ENCODE data around the gene NRDE2.

DNA sequence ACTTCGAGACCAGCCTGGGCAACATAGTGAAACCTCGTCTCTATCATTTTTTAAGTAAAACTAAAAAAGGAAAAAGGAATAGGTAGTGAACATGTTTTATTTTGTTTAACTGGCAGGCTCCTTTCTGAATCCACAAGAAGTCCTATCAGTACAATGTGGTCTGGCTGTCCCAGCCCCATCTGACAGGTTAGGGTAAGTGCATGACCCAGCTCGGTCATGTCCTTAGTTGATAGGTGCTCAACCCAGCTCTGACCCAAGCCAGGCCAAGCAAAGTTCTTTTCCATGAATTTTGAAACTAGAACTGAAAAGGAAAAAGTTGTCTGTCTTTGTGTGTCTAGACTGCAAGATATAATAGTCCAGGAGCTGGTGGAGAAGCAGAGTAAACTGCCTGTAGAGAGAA lies 4.7 kb upstream of the NRDE2 start:
- TF ChIP-seq, protein P1, sequence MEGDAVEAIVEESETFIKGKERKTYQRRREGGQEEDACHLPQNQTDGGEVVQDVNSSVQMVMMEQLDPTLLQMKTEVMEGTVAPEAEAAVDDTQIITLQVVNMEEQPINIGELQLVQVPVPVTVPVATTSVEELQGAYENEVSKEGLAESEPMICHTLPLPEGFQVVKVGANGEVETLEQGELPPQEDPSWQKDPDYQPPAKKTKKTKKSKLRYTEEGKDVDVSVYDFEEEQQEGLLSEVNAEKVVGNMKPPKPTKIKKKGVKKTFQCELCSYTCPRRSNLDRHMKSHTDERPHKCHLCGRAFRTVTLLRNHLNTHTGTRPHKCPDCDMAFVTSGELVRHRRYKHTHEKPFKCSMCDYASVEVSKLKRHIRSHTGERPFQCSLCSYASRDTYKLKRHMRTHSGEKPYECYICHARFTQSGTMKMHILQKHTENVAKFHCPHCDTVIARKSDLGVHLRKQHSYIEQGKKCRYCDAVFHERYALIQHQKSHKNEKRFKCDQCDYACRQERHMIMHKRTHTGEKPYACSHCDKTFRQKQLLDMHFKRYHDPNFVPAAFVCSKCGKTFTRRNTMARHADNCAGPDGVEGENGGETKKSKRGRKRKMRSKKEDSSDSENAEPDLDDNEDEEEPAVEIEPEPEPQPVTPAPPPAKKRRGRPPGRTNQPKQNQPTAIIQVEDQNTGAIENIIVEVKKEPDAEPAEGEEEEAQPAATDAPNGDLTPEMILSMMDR (IDR thresholded peaks at IDR 0.05) = no peak
- no peak for TF ChIP-seq ATF3 (CRISPR knock-in tag; conservative IDR thresholded peaks at IDR 0.05)
- TF ChIP-seq, protein P2, sequence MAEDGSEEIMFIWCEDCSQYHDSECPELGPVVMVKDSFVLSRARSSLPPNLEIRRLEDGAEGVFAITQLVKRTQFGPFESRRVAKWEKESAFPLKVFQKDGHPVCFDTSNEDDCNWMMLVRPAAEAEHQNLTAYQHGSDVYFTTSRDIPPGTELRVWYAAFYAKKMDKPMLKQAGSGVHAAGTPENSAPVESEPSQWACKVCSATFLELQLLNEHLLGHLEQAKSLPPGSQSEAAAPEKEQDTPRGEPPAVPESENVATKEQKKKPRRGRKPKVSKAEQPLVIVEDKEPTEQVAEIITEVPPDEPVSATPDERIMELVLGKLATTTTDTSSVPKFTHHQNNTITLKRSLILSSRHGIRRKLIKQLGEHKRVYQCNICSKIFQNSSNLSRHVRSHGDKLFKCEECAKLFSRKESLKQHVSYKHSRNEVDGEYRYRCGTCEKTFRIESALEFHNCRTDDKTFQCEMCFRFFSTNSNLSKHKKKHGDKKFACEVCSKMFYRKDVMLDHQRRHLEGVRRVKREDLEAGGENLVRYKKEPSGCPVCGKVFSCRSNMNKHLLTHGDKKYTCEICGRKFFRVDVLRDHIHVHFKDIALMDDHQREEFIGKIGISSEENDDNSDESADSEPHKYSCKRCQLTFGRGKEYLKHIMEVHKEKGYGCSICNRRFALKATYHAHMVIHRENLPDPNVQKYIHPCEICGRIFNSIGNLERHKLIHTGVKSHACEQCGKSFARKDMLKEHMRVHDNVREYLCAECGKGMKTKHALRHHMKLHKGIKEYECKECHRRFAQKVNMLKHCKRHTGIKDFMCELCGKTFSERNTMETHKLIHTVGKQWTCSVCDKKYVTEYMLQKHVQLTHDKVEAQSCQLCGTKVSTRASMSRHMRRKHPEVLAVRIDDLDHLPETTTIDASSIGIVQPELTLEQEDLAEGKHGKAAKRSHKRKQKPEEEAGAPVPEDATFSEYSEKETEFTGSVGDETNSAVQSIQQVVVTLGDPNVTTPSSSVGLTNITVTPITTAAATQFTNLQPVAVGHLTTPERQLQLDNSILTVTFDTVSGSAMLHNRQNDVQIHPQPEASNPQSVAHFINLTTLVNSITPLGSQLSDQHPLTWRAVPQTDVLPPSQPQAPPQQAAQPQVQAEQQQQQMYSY (CRISPR knock-in tag; IDR thresholded peaks at IDR 0.05) = no peak
- TF ChIP-seq ZNF416 (CRISPR knock-in tag; IDR thresholded peaks at IDR 0.05) = no peak
